Gastrocnemius medialis (tissue), 4 donors: Measurements from ENCODE around the gene TUFM.

ENCODE experiments used
- POLR2A ChIP-seq, 2 donors: fragments of 450-650 bp; IDR thresholded peaks; one replicate each; pipeline ENCODE4 v1.6.1; 2017; ENCODE audit warnings: antibody characterized with exemption in 2 of 2, mild to moderate bottlenecking in 2 of 2, moderate library complexity in 2 of 2
- TF ChIP-seq, protein P1 (sequence below), 5 experiments: fragments of 450-650 bp in 3 of 5; fragments of 200-600 bp in 2 of 5; sonication (generic) in 2 of 5; IDR thresholded peaks in 4 of 5; conservative IDR thresholded peaks in 1 of 5; 1 replicate in 4 of 5; 2 replicates in 1 of 5; pipeline ENCODE4 v1.5.1; 2016 to 2019; ENCODE audit warnings: antibody characterized with exemption in 5 of 5, mild to moderate bottlenecking in 3 of 5, moderate library complexity in 3 of 5

DNA sequence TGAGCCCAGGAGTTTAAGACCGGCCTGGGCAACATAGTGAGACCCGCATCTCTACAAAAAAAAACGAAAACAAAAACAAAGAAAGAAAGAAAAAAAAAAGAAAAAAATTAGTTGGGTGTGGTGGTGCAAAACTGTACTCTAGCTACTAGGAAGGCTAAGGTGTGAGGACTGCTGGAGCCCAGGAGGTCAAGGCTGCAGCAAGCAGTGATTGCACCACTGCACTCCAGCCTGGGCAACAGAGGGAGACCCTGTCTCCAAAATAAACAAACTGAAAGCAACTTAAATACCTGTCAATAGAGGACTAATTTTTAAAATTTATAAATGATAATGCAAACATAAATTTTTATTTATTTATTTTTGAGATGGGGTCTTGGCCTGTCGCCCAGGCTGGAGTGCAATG lies 49.5 kb upstream of the TUFM start:
- TF ChIP-seq POLR2A (IDR thresholded peaks at IDR 0.05) = no peak
- TF ChIP-seq, protein P1, sequence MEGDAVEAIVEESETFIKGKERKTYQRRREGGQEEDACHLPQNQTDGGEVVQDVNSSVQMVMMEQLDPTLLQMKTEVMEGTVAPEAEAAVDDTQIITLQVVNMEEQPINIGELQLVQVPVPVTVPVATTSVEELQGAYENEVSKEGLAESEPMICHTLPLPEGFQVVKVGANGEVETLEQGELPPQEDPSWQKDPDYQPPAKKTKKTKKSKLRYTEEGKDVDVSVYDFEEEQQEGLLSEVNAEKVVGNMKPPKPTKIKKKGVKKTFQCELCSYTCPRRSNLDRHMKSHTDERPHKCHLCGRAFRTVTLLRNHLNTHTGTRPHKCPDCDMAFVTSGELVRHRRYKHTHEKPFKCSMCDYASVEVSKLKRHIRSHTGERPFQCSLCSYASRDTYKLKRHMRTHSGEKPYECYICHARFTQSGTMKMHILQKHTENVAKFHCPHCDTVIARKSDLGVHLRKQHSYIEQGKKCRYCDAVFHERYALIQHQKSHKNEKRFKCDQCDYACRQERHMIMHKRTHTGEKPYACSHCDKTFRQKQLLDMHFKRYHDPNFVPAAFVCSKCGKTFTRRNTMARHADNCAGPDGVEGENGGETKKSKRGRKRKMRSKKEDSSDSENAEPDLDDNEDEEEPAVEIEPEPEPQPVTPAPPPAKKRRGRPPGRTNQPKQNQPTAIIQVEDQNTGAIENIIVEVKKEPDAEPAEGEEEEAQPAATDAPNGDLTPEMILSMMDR (IDR thresholded peaks at IDR 0.05 in 4 of 5, conservative IDR thresholded peaks at IDR 0.05 in 1 of 5) = no peak
